ENCODE data around the gene ITK.

- no peak for TF ChIP-seq CTCF (IDR thresholded peaks at IDR 0.05; ENCODE audit: low read depth, low read length, missing input control)
- TF ChIP-seq MAX (IDR thresholded peaks at IDR 0.05), result no peak
- no peak for TF ChIP-seq GABPA (IDR thresholded peaks at IDR 0.05 in 1 of 2, conservative IDR thresholded peaks at IDR 0.05 in 1 of 2)
- no peak for TF ChIP-seq RXRA (IDR thresholded peaks at IDR 0.05)
- TF ChIP-seq REST (IDR thresholded peaks at IDR 0.05), result no peak
- TF ChIP-seq ZBTB33 (IDR thresholded peaks at IDR 0.05), result no peak
- TF ChIP-seq RAD21 (IDR thresholded peaks at IDR 0.05), result no peak
- TF ChIP-seq EGR1 (IDR thresholded peaks at IDR 0.05; ENCODE audit: low read depth in 2 of 2), result no peak
- no peak for TF ChIP-seq SP1 (IDR thresholded peaks at IDR 0.05)
- TF ChIP-seq ATF3 (IDR thresholded peaks at IDR 0.05), result no peak
These were observed 45.1 kb downstream of the ITK start for GRCh38 chr5:157225469-157226422.
